HG03565 (cell line): ENCODE data around the gene RPL12.

Experiments used
- ATAC-seq: cut with Tn5 transposase; IDR thresholded peaks from one replicate; pipeline ENCODE4 v1.9.1; 2021; ENCODE audit warnings: mild to moderate bottlenecking, moderate library complexity; ENCODE audit not compliant: unreplicated experiment

RPL12 gene

GRCh38 chr9:127405344-127406125 is 45.7 kb downstream of the RPL12 start:
- no peak for ATAC-seq

GRCh38 chr9:127404631-127405030 is 46.6 kb downstream of the RPL12 start:
- ATAC-seq = no peak

GRCh38 chr9:127403507-127404192 is 47.6 kb downstream of the RPL12 start:
- no peak for ATAC-seq

GRCh38 chr9:127402401-127403090 is 48.7 kb downstream of the RPL12 start:
- no peak for ATAC-seq

GRCh38 chr9:127399736-127400269 is 51.4 kb downstream of the RPL12 start:
- ATAC-seq = no peak

- ATAC-seq = no peak
Observed at GRCh38 chr9:127398715-127399400, 52.3 kb downstream of the RPL12 start.

GRCh38 chr9:127398275-127398647 is 52.9 kb downstream of the RPL12 start:
- ATAC-seq = no peak
